ENCODE data around the gene INAFM1. TPM values are rescaled to one million over a fixed set of nuclear protein-coding genes. Genes with fewer than 3 reads are reported as not detected.

INAFM1 gene
- total RNA-seq, 1 experiment from 2014 or later = 8.1 TPM

GRCh38 chr19:47226426-47227351 lies 48.0 kb upstream of the INAFM1 start (continued):
- TF ChIP-seq PRDM15 (CRISPR knock-in tag; IDR thresholded peaks at IDR 0.05) = no peak
- TF ChIP-seq CREM (CRISPR knock-in tag; IDR thresholded peaks at IDR 0.05) = 0 out of 2 replicates have a peak, but pooled peaks have one; percentile 6
- TF ChIP-seq FOXJ3 (CRISPR knock-in tag; IDR thresholded peaks at IDR 0.05; ENCODE audit: borderline replicate concordance) = no peak
- TF ChIP-seq ATF6 (CRISPR knock-in tag; IDR thresholded peaks at IDR 0.05) = no peak
- no peak for TF ChIP-seq GTF2I (CRISPR knock-in tag; conservative IDR thresholded peaks at IDR 0.05)
- no peak for TF ChIP-seq TEAD4 (CRISPR knock-in tag; IDR thresholded peaks at IDR 0.05)
- TF ChIP-seq TEAD1 (CRISPR knock-in tag; IDR thresholded peaks at IDR 0.05) = no peak
- TF ChIP-seq PRRX2 (CRISPR knock-in tag; IDR thresholded peaks at IDR 0.05) = no peak
- no peak for TF ChIP-seq SMAD3 (CRISPR knock-in tag; IDR thresholded peaks at IDR 0.05; ENCODE audit: borderline replicate concordance)
- no peak for TF ChIP-seq CREB1 (CRISPR knock-in tag; IDR thresholded peaks at IDR 0.05)
- TF ChIP-seq NFYB (CRISPR knock-in tag; conservative IDR thresholded peaks at IDR 0.05; ENCODE audit: low read depth) = no peak
- TF ChIP-seq ATF2 (CRISPR knock-in tag; IDR thresholded peaks at IDR 0.05; ENCODE audit: borderline replicate concordance, low read depth) = no peak
- peak; percentile 40; the same call in 1 of the 2 replicates for TF ChIP-seq E2F5 (CRISPR knock-in tag; IDR thresholded peaks at IDR 0.05)
- TF ChIP-seq OVOL2 (CRISPR knock-in tag; IDR thresholded peaks at IDR 0.05; ENCODE audit: borderline replicate concordance) = no peak
- no peak; the same call in none of the 2 replicates for TF ChIP-seq ESRRA (CRISPR knock-in tag; IDR thresholded peaks at IDR 0.05; ENCODE audit: borderline replicate concordance)
- no peak for TF ChIP-seq USF1 (CRISPR knock-in tag; IDR thresholded peaks at IDR 0.05)
- TF ChIP-seq NR1H2 (CRISPR knock-in tag; IDR thresholded peaks at IDR 0.05) = no peak
- no peak for TF ChIP-seq IRF2 (CRISPR knock-in tag; IDR thresholded peaks at IDR 0.05; ENCODE audit: borderline replicate concordance, low read depth)
- peak; percentile 0; the same call in 1 of the 2 replicates for TF ChIP-seq JUN (CRISPR knock-in tag; IDR thresholded peaks at IDR 0.05)
- TF ChIP-seq MLX (CRISPR knock-in tag; IDR thresholded peaks at IDR 0.05) = no peak
- TF ChIP-seq ZNF219 (CRISPR knock-in tag; IDR thresholded peaks at IDR 0.05; ENCODE audit: borderline replicate concordance) = no peak
- TF ChIP-seq ZNF532 (CRISPR knock-in tag; IDR thresholded peaks at IDR 0.05; ENCODE audit: borderline replicate concordance) = 0 out of 2 replicates have a peak, but pooled peaks have one; percentile 13
- TF ChIP-seq E2F1 (CRISPR knock-in tag; IDR thresholded peaks at IDR 0.05) = no peak

All from WTC11 (cell line).